Endothelial cell of hepatic sinusoid (primary cell): ENCODE data around the gene ZFHX3.

ENCODE experiments used
- in situ Hi-C: cut with HindIII; loops from 2 replicates; pipeline ENCODE4 v1.10.0; 2017; ENCODE audit warnings: low sequenced_read_pairs

ZFHX3 gene

DNA sequence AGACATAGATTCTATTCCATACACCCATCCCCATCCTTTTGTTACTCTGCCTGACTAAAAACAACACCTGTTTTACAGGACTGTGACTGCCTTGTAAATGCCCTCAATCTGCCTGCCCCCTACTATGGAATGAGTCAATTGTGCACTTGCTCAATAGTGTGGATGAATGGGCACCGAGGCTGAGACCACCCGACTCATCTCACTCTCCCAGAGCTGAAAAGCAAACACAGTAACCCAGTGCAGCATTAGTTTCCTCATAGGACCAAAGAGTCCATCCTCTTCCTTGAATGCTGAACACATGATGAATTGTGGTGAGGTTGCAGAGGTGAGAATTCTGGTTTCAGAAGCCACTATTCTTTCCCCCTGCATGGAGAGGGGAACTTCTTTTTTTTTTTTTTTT is 233.7 kb downstream of the ZFHX3 start:
- in situ Hi-C loops: no loop called here

DNA sequence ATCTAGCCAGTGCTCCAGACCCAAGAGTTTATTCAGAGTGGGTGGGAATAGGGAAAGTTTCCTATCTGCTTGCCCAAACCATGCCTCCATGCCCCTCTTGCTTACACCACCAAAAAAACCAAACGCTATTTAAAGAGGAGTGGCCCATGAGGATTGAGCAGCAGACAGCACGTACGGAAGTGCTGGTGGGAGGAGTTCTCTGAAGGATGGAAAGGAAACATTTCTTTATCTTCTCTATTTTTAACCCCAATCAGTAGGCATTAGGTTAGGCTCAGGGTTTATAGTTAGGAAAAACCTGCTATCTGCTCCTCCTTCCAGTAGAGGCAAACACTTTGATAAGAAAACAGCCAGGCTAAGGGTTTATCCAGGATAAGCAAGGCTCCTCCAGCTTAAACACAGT is 235.3 kb downstream of the ZFHX3 start:
- in situ Hi-C loops: no loop called here

DNA sequence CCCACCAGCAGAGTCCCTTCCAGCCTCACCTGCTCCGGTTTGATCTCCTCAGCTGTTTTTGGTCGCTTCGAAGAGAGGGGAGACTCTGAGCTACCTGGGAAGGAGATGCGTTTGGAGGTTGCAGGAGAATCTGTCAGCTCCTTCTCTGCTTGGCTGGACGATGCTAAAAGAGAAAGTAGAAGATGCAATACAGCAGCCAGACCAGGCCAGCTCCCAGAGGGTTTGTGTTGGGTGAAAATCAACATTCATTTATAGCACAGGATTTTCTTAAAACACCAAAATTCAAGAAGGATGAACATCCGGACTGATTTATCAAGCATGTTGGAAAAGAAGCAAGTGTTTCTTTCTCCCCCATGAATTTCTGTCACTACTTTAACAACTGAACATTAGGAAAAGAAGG is 236.1 kb downstream of the ZFHX3 start:
- in situ Hi-C loops: no loop called here

DNA sequence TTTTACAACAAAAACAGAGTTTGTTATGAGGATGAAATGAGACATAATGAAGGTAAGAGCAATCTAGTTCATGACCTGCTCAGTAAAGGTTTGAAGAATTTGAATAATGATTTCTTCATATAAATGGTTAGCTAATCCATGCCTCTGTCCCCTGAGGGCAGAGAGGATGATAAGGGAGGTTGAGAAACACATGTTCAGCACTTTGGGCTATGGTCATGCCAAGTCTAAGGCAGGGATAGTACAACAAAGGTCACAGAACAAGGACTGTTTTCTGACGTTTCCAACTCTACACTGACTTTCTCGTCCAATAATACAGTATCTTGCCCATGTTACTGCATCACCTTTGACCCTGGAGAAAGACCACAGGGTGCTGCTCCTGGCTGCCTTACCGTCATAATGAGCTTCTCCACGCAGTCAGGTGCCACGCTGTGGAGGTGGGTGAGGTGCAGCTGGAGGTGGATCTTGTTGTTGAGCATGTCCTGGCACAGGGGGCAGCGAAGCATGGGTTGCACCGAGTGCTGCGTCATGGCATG is 236.7 kb downstream of the ZFHX3 start:
- in situ Hi-C loops: no loop called here

DNA sequence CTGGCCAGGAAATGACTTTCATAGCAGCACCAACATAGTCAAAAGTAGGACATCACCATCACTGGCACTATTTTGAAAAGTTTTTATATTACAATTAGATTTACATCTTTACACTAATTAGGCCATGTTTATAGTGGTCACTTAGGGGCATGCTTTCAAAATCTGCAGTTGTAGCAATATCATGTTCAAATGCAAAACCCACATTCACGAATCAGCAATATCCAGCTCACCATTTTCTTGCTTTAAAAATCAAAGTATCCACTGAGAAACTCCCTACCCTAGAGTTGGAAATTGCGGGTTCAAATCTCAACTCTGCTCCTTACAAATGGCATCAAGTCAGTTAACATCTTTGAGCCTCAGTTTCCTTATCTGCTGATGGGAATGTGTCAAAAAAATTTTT is 237.4 kb downstream of the ZFHX3 start:
- in situ Hi-C loops: no loop called here

DNA sequence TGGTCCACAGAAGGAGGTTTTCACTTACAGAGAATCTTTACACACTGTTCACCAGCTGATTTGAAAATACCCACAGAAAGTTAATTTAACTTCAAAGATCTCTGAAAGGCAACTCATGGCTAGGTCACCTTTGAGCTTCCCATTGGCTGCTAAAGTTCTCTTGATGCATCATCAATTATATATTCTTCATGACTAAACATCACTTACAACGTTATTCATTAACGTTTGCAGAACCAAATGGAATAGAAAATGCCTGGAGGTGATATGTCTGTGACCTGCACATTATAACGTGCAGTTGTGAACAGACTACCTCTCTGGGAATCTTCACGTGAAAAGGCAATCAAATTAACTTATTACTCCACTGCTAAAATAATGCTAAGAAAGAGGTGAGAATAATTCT is 238.5 kb downstream of the ZFHX3 start:
- in situ Hi-C loops: no loop called here

DNA sequence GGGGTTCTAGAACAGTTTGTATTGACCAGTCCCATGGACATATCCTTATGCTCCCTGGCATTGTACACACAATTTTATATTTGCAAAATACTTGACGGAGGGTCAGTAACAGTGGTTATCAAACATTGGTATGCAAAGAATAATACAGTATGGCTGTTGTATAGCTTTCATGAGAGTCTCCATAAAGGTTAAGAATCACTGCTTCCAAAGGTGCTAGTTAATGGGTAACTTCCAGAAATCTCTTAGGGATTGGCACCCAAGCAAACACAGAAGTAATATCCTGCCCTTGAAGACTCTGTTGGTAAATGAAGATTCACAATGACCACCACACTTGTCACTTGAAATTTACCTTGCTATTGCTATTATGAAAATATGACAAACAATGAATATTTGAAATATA is 239.2 kb downstream of the ZFHX3 start:
- in situ Hi-C loops: no loop called here

DNA sequence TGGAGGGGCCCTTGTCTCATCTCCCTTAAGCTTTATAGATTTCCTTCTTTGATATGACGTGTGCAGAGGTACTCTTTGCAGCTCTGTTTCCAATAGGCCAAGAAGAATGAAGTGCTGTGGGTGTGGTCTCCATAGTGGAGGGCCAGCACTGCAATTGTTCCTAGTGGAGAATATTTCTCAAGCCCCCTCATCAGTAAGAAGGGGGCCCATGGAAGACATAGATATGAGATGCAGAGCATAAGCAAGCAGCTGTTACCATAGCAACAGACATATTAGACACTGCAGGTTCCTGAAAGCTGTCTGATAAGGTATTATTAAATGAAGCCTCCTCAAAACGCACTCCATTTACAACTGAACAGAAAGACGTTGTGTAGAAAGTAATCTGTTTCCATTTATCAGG is 240.7 kb downstream of the ZFHX3 start:
- in situ Hi-C loops: no loop called here

DNA sequence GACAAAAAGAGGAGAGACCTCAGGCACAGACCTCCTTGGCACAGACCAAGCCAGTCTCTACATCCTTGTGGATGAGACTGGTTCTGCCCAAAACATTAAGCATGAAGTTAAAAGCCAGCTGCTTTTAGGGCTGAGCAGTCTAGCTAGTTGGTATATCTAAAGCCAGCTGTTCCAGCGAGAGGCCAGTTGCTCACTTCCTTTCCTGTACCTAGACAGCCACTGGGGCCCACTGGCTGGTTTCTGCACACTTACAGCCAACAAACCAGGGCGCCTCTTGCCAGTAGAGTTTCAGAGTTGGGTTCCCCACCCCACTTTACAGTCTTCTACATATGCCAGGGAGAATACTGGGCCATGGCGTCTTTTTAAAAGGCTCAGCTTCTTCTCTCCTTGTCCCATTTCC is 242.4 kb downstream of the ZFHX3 start:
- in situ Hi-C loops: no loop called here

DNA sequence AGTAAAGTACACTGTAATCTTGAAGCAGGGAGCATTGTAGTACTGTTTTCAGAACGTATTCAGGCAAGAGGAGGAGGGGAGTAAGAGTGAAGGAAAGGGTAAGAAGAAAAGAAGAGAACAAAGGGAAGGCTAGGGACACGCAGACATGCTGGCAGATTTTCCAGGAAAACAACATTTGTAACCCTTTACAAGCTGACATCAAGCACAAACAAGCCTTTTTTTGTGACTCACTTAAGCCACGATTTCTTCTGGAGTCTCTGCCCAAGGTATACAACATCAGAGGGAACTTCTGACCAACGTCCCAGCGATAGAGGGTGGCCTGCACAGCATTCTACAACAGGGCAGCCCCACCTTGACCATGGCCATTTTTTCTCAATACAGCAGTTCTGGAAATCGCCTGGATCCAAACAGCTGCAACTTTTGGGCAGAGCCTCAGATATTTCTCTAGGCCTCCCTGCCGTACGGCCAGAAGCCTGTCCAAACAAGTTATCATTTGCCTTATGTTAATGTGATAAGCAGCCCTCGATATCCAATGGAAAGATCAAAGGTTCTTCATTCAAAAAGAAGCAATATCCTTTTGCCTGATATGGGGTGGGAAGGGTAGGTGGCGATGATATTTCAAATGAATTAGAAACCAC is 247.3 kb downstream of the ZFHX3 start:
- in situ Hi-C loops: no loop called here

DNA sequence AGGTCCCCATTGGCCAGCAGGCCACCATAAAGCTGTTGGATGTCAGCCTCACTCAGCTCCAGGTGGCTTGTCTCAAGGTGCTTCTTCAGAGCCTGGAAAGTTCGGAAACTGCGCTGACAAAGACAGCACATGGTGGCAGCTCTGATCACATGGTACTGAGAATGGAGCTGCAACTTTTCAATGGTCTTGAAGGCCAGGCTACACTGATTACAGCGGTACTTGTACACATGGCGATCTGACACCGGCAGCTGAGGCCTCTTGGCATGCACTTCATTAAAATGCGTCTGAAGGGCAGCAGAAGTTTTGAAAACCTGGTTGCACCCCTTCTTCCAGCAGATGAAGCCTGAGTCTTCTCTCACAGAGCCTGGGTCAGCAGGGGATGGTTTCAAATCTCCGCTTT is 249.7 kb downstream of the ZFHX3 start:
- in situ Hi-C loops: no loop called here

DNA sequence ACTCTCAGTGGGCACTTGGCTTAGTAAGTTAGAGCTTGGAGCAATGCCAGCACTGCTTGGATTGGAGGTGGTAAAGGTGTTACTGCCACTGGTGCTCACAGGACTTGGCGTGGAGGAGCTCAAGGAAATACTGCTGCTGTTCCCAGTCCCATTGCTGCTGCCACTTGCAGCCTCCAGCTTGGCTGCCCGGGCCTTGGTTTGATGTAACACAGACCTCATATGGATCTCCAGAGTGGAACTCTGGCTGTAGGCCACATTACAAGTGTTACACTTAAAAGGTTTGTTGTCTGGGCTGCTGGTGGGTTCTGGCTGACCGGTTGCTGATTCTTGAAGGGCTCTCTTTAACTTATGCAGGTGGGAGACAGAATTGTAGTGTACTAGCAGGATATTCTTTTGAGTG is 250.3 kb downstream of the ZFHX3 start:
- in situ Hi-C loops: no loop called here

DNA sequence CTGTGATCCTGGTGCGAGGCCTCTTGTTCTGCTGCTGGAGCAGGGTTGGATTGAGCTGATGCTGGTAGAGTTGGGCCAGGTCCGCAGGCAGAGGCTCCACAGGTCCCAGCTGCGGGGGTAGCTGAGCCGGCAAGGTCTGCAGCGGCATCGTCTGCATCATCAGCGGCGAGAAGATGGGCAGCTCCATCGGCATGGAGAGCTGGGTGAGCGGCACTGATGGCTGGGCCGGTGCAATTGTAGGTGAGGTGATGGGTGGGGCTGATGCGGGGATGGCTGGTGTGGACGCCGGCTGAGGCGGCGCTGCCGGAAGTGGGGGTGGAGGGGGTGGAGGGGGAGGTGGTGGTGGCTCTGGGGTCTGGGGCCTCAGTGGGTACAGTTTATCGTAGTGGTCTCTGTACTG is 251.7 kb downstream of the ZFHX3 start:
- in situ Hi-C loops: no loop called here

DNA sequence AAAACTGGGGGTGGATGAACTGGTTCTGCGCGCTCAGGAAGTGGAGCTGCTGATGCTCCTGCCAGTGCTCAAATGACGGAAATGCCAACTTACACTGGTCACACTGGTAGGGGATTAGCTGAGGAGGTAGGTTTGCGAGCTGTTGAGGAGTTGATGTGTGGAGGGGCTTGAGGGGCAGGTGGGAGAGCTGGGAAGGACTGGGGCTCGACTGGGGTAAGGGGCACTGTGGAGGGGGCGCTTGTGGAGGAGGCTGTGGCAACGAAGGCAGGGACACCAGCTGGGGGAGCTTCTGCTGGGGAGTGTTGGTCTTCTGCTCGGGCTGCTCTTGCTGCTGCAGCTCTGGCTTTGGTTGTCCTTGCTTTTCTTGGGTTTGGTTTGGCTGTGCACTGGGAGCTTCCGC is 252.9 kb downstream of the ZFHX3 start:
- in situ Hi-C loops: loop anchor here (5.0 kb wide), 1 partner anchor 67 kb away; no protein-coding TSS in a partner anchor

DNA sequence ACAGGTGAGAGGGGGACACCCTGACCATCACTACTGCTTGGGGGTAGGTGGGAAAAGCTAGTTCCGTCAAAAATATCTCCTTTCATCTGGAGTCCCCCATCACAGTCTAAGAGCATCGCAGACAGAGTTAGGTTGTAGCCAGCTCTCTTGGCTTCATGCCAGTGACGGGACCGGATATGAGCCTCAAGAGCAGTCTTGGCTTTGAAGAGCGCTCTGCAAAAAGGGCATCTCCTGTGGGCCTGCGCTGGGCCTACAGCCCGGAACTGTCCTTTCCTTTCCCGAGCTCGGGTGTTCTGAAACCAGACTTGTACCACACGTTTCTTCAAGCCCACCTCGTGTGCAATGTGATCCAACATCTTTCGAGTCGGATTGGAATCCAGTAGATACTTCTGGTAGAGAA is 253.6 kb downstream of the ZFHX3 start:
- in situ Hi-C loops: loop anchor here (5.0 kb wide), 1 partner anchor 68 kb away; no protein-coding TSS in a partner anchor

DNA sequence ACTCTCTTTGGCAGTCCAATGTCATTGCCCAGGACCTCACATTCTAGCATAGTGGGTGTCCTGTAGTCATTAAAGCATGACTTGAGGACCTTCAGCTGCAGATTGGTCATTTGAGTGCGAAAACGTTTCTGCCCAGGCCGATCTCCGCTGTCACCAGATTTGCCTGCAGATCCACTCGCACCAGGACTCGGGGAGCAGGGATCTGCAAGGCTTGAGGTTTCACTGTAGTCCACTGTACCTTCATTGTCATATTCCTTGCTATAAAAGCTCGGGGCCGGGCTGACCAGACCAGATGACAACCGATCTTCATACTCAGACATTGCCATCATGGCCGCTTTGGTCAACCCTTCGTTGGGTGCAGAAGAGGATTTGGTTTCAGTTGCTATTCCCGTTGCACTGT is 254.2 kb downstream of the ZFHX3 start:
- in situ Hi-C loops: loop anchor here (5.0 kb wide), 1 partner anchor 69 kb away; no protein-coding TSS in a partner anchor

DNA sequence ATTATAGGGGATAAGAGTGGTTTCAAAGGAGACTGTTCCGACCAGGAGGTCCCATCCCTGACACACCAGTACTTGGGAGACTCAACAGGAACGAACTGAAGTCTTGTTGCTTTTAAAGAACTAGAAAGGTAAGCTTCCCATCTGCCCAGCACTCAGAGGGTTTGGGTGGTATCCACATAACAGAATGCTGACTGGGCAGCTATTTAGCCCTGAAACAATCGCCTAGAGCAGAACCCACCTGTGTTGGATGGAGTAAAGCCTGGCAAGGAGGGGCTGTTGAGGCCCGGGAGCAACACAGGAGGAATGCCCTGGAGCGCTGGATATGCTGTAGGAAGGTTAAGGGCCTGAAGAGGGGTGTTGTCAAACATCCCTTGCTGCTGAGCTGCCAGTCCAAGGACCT is 254.9 kb downstream of the ZFHX3 start:
- in situ Hi-C loops: loop anchor here (5.0 kb wide), 1 partner anchor 69 kb away; no protein-coding TSS in a partner anchor

DNA sequence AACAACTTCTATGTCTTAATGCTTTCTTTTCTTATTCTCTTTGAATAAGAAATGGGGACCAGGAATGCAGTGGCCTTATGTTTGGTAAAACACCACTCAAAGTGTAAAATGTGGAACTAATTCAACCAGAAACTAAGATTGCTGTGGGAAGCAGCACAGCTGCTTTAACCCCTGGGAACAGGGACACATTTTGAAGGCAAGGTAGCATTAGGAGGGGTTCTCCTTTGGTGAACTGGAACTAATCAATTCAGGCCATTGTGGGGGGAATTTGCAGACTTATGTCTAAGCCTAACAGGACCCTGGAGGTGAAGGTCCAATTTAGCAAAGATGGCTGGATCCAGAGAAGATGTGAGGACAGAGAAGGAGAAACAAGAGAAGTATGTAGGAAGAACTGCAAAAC is 256.1 kb downstream of the ZFHX3 start:
- in situ Hi-C loops: loop anchor here (5.0 kb wide), 1 partner anchor 71 kb away; no protein-coding TSS in a partner anchor

DNA sequence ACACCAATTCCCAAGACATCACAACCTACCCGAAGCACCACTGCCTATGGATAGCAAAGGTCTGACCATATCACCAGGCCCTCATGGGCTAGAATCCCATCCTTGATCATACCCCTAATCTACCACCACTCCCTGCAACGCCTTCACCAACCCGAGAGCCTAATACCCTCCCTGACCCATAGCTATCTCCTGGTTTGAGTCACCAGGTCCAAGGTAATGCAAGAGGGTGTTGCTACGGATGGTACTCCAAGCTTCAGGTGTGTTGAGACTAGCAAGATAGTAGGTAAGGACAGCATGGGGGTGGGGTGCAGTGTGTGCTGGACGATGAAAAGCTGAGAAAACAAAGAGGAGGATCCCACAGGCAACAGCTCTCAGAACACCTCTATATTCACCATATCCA is 258.0 kb downstream of the ZFHX3 start:
- in situ Hi-C loops: loop anchor here (5.0 to 10.0 kb wide), 2 partner anchors 72 to 265 kb away; no protein-coding TSS in a partner anchor

DNA sequence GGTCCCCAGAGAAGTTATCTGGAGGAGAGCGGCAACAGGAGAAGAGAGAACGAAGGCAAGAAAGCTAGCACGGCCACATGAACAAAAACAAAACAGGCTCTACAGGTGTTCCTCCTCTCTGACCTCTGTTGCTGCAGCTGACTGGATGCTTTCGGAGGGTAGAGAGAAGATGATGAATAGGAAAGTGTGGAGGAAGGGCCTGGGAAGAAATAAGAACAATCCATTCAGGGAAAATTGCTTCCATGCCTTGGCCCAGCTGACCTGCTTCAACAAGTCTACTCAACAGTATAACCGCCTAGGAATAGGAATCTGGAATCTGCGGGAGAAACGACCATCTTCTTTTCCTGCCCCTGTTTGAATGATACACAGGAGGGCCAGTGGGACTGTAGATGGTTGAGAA is 258.5 kb downstream of the ZFHX3 start:
- in situ Hi-C loops: loop anchor here (10.0 kb wide), 1 partner anchor 265 kb away; no protein-coding TSS in a partner anchor

DNA sequence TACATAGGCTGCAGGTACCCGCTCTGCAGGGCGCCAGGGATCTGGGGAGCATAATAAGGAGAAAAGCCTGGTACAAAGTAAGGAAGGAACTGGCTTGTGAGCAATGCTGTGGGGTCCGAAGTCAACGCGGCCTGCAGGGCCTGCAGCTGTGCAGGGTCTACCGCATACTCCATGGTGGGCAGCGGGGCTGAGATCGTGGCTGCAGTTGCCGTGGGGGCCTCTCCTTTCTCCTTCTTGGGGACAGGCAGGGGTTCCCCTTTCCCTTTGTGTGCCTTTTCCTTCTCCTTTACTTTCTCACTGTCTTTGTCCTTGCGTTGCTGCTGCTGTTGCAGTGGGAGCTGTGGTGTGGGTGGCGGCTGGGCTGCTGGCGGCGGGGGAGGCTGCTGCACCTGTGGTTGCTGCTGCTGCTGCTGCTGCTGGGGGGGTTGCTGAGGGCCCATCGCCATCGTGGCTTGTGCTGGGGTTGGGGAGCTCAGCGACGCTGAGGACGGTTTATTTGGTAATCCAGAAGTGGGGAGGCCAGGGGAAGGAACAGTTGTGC is 259.6 kb downstream of the ZFHX3 start:
- in situ Hi-C loops: loop anchor here (10.0 kb wide), 1 partner anchor 264 kb away; no protein-coding TSS in a partner anchor
